ENCODE data around the gene FAM171A2.

Gene FAM171A2

DNA sequence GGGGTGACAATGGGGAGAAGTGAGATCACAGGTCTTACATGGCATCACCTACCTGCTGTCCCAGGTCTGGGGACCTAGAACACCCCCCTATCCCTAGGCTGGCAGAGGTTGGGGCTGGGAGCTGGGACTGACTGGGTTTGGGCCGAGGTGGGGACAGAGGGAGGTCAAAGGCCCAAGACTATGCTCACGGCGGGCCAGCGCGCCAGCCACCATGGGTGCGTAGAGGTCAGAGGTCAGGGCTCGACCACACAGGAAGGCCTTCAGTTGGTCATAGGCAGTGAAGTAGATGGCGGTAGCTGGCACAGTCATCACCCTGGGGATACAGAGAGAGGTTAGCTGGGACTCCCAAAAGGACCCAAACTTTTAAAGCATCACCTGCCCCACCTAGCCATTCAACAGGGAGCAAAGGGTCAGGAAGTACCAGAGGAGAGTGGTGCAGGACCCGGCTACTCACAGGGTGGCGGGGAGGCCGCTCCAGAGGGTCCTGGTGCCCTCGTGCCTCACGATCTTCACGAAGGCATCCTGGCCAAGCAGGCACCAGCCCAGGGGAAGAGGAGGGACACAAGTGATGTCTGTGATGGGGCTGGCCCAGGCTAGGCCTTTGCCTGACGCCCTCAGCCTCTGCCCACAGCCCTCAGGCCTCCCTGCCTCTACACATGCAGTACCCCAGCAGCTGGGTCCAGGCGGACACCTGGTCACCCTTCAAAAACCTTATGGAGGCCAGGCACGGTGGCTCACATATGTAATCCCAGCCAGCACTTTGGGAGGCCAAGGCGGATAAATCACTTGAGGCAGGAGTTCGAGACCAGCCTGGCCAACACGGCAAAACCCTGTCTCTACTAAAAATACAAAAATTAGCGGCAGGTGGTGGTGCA lies 42.2 kb downstream of the FAM171A2 start:
- no peak for TF ChIP-seq POLR2A (IDR thresholded peaks at IDR 0.05; ENCODE audit: low read depth, low read length)
- FAIRE-seq, result no peak
- DNase-seq (ENCODE audit: insufficient read length, low spot score), result no peak

DNA sequence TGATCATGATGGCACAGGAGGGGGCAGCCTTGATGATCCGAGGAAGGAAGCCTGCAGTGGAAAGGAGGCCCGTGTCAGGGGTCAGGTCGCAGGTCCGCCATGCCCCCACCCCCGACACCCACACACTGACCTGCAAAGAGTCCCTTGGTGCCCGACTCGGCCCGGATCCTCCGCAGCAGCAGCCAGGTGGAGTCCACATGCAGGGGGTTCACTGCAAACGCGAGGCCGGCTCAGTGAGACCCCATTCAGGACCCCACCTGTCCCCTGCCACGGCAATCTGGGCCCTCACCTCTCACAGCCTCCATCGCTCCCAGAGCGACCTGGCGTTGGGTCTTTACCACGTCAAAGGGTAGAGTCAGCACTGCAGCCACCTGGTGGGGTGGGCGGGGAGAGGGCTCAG lies 43.6 kb downstream of the FAM171A2 start:
- TF ChIP-seq POLR2A (IDR thresholded peaks at IDR 0.05; ENCODE audit: low read depth, low read length), result no peak
- FAIRE-seq (no peak), DNase-seq (ENCODE audit: insufficient read length, low spot score) (no peak)

DNA sequence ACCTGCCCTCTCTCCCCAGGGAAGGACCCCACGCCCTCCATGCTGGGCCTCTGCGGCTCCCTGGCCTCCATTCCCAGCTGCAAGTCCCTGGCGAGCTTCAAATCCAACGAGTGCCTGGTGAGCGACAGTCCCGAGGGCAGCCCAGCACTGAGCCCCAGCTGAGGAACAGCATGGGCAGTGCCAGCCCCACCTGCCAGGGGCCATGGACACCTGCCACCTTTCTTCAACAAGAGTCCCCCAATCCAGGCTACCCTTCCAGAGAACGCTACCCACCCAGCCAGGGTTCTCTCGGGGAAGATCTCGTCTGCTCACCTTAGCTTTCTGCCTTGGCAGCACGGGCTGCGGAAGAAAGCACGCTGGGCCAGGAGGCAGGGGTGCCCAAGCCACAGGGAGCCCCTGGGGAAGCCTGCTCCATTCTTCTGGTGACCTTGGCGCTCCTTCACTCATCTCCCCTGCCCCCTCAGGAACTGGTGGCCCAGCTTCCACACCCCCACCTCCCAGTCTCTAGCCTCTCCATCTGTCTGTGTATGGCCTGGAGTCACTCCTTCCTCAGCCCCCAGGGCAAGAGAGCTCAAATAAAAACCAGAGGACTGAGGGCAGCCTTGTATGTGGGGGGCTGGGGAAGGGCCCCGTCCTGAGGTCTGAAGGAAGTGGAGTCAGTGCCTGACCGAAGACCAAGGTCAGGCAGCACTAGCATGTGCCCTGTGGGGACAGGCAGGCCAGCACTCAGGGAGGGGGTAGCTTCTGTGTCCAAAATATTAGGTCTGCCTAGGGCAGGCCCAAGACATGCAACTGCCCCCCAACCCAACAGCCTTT lies 45.4 kb downstream of the FAM171A2 start:
- TF ChIP-seq POLR2A (IDR thresholded peaks at IDR 0.05; ENCODE audit: low read depth, low read length), result no peak
- DNase-seq (ENCODE audit: insufficient read length, low spot score) (no peak), FAIRE-seq (no peak)

DNA sequence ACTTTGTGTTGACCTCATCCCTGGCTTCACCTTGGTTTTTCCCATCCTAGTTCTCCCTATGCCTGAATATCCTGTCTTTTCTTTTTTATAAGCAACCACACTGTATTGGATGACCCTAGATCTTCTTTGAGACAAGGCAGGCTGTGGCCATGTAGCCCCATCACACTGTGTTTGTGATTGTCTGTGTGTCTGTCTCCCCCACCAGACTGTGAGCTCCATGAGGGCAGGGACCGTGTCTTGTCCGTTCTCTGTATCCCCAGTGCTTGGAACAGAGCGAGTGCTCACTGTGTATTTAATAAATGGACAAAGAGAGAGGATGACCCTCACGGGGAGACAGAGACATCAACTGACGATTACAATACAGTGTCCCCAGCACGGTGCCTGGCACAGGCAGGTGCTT lies 46.1 kb downstream of the FAM171A2 start:
- FAIRE-seq (no peak), DNase-seq (ENCODE audit: insufficient read length, low spot score) (no peak)
- TF ChIP-seq POLR2A (IDR thresholded peaks at IDR 0.05; ENCODE audit: low read depth, low read length), result no peak

DNA sequence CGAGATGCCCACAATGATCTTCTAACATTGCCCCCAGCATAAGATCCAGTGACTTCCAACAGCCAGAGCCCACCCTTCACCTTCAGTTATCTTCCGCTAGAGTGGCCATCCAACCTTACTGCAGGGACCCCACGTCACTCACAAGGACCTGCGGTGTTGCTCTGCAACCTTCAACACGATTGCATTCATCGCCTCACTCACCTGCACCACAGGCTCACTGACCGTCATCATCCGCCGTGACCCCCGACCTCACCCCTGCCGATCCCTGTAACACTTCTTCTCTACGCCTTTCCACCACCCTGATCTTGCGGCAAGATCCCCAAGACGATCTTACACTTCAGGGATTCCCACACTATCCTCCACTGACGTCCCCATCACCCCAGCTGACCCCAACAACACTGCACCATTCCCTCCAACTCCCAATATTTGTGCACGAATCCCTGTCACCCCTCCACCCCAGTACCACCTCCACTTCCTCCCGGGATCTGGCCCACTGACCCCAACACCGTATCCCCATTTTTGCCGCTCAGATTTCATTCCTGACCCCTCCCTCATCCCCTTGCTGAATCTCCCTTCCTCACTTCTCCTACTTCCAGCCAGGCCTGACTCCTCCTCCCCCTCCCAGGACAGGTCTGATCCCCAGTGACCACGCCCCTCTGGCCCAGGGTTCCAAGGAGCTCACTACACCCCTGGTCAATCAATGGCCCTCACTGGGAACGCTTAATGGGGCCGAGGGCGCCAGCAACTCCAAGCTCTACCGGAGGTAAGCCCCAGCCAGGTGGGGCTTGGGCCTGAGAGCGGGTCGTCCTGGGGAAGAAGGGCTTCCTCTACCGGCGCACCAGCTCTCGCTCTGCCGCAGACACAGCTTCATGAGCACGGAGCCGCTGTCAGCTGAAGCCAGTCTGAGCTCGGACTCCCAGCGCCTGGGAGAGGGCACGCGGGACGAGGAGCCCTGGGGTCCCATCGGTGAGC lies 47.6 kb downstream of the FAM171A2 start:
- FAIRE-seq, result no peak

DNA sequence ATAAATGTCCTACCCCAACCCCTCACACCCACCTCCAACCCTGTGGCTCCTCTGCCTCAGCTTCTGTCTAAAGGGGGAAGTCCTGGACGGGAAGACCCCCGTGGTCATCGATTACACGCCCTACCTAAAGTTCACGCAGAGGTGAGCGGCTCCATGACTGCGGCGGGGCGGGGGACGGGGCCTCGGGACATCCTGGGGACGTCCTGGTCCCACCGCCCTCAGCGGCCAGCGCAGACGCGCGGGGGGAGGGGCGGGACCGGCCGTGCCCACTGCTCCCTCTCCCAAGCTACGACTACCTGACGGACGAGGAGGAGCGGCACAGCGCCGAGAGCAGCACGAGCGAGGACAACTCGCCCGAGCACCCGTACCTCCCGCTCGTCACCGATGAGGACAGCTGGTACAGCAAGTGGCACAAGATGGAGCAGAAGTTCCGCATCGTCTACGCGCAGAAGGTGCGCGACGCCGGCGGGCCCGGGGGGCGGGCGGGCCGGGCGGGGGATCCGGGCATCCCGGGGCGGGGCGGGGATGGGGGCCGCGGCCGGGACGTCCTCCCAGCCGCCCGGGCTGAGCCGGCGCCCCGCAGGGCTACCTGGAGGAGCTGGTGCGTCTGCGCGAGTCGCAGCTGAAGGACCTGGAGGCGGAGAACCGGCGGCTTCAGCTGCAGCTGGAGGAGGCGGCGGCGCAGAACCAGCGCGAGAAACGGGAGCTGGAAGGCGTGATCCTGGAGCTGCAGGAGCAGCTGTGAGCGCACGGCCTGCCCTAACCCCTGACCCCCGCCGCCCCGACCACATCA lies 48.6 kb downstream of the FAM171A2 start:
- DNase-seq (ENCODE audit: insufficient read length, low spot score) (no peak), FAIRE-seq (no peak)
- TF ChIP-seq POLR2A (IDR thresholded peaks at IDR 0.05; ENCODE audit: low read depth, low read length), result no peak

More for the DNA sequence above, 47.6 kb downstream of the FAM171A2 start:
- no peak for TF ChIP-seq POLR2A (IDR thresholded peaks at IDR 0.05; ENCODE audit: low read depth, low read length)
- DNase-seq (ENCODE audit: insufficient read length, low spot score), result no peak

DNA sequence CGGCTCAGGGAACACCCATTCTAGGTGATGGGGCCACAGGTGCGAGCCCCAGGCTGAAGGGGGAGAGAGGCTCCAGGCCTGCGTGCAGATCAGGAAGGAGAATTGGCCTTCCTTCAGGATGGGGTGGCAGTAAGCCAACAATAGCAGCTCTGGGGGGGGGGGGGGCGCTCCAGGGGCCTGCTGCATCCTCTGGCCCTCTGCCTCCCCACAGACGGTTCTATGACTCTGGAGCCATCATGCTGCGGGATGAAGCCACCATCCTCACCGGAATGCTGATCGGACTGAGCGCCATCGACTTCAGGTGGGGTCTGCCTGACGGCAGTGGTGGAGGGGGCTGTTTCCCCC lies 49.2 kb downstream of the FAM171A2 start:
- FAIRE-seq, result no peak

DNA sequence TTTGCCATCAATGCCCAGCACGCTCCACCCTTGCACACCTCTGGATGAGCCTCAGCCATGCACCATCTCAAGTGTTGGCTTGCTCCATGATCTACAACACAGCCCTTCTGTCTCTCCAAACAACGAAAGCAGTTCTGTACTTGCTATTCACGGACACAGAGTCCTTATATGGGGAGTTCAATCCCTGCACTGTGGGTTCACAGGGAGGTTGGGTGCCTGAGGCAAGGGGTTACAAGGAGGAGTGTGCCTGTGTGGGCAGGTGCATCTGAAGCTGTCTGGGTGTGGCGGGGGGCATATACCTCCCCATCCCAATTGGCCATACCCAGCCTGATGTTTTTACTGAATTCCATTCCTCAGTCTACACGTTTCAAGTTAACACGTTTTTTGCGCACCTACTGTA lies 49.6 kb downstream of the FAM171A2 start:
- TF ChIP-seq POLR2A (IDR thresholded peaks at IDR 0.05; ENCODE audit: low read depth, low read length), result no peak

More for the DNA sequence above, 49.2 kb downstream of the FAM171A2 start:
- DNase-seq (ENCODE audit: insufficient read length, low spot score), result no peak
- TF ChIP-seq POLR2A (IDR thresholded peaks at IDR 0.05; ENCODE audit: low read depth, low read length), result no peak

DNA sequence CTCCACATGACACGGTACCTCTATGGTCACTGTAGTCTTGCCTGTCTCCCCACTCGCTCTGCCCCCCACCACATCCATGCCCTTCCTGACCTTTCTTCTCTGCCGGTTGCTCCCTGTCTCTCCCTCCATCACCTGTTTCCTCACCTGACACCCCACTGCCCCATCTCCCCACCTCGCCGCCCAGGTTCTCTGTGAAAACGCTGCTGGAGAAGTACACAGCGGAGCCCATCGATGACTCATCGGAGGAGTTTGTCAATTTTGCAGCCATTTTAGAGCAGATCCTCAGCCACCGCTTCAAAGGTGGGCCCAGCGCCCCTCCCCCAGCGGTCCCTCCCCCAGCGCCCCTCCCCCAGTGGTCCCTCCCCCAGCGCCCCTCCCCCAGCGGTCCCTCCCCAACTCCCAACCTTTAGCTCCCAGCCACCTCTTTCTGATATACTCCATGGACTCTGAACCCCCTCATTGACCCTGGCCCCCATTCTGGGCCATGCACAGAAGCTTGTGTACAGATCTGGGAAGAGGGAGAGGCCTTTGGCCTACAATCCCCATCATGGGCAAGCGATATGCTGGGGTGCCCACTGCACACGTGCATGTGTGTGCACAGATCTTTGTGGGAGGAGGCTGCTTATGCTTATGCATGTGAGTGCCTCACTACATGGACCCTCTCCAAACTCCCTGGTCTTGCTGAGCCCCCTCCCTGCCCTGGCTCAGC lies 51.1 kb downstream of the FAM171A2 start:
- no peak for FAIRE-seq
- no peak for TF ChIP-seq POLR2A (IDR thresholded peaks at IDR 0.05; ENCODE audit: low read depth, low read length)
- DNase-seq (ENCODE audit: insufficient read length, low spot score), result no peak

More for the DNA sequence above, 49.6 kb downstream of the FAM171A2 start:
- FAIRE-seq, result no peak
- no peak for DNase-seq (ENCODE audit: insufficient read length, low spot score)

DNA sequence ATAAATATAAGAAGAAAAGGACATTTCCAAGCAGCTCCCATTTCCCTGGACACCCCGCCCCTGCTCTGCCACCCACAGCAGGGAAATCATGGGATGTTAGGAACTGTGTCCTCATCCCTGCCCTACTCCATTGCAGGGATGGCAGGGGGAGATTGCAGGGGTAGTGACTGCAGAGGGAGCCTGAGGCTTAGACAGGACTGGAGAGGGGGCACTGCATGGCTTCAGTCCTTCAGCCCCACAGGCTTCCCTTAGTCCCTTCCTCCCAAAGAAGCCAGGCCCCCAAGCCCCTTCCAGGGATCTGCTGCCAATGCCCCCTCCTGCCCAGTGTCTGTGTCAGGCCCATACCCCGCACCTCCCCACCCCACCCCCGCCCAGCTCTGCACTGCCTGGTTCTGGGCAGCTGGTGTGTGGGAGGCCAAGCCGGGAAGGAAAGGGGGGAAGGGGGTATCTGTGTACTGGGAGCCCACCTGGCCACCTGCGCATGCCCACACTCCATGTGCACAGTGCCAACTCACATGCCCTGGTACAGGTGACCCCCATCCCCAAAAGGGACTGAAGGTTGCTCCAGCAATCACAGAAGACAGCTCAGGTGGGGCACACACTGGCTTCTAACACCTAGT lies 52.0 kb downstream of the FAM171A2 start:
- FAIRE-seq (no peak), DNase-seq (ENCODE audit: insufficient read length, low spot score) (peak; percentile 43)
- TF ChIP-seq POLR2A (IDR thresholded peaks at IDR 0.05; ENCODE audit: low read depth, low read length), result no peak

DNA sequence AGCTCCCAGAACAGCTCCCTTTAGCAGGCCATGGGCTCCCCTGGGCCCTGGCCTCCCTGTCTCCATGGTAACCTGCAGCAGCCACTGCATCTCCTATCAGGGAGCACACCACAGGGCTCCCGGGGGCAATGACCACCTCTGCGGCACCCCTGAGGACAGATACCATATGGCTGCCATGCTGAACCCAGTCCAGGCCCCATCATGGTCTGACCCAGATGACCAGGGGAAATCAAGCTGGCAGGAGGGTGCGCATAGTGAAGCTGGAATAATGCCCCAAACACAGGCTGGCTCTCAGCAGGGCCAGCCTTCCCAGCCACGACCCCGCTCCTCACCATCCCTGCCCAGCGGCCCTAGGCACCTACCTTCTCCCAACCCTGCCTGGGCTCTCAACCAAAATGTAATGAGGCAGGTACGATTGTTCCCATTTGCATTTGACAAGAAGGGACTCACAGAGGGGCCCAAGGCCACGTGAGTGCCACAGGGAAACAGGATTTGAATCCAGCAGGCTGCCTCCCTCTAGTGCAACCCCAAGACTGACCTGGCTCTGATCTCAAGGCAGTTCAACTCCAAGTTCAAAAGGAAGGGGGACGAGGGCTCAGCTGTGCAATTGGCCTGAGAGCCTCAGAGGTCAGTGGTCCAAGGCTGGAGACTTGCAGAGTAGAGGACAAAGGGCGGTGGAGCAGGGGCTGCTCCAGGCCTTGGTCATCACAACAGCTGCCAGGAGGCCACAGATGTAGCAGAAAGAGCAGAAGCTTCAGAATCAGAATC lies 52.9 kb downstream of the FAM171A2 start:
- no peak for TF ChIP-seq POLR2A (IDR thresholded peaks at IDR 0.05; ENCODE audit: low read depth, low read length)
- FAIRE-seq (no peak), DNase-seq (ENCODE audit: insufficient read length, low spot score) (no peak)

Measured in H54 (cell line).